SJCRH30 (cell line): Measurements from ENCODE around the gene KCNQ1OT1. TPM values are rescaled to one million over a fixed set of nuclear protein-coding genes. Genes with fewer than 3 reads are reported as not detected.

Experiments used
- DNase-seq, 2 experiments: peaks; one replicate each; pipeline ENCODE4 v3.0.0-alpha.2; 2015 to 2020
- H3K27ac ChIP-seq: fragments of 250-450 bp; sonication (Bioruptor Pico); 2 replicates; pipeline ENCODE4 v1.5.1; 2020; ENCODE audit warnings: mild to moderate bottlenecking, moderate library complexity
- H3K27me3 ChIP-seq: fragments of 250-450 bp; sonication (Bioruptor Pico); 2 replicates; pipeline ENCODE4 v1.5.1; 2020; ENCODE audit warnings: mild to moderate bottlenecking, moderate library complexity
- H3K36me3 ChIP-seq: fragments of 250-450 bp; sonication (Bioruptor Pico); 2 replicates; pipeline ENCODE4 v1.5.1; 2020; ENCODE audit warnings: mild to moderate bottlenecking, moderate library complexity
- H3K4me1 ChIP-seq: fragments of 250-450 bp; sonication (Bioruptor Pico); 2 replicates; pipeline ENCODE4 v1.5.1; 2020; ENCODE audit warnings: mild to moderate bottlenecking, moderate library complexity
- H3K4me3 ChIP-seq: fragments of 250-450 bp; sonication (Bioruptor Pico); 2 replicates; pipeline ENCODE4 v1.5.1; 2020; ENCODE audit warnings: mild to moderate bottlenecking, moderate library complexity
- H3K9me3 ChIP-seq: fragments of 250-450 bp; sonication (Bioruptor Pico); replicated peaks from 2 replicates; pipeline ENCODE4 v1.5.1; 2020; ENCODE audit warnings: mild to moderate bottlenecking, moderate library complexity
- total RNA-seq: library from RNA; depleted of rRNA; stranded (reverse); fragments of >200 nt; shearing (Covaris generic); gene quantifications from 2 replicates; pipeline ENCODE4 v1.2.3, GENCODE V29; 2014

Gene KCNQ1OT1
- total RNA-seq, 1 experiment from 2014 or later: 12.3 TPM

- no peak overlapping the region for H3K4me3 ChIP-seq
- H3K36me3 ChIP-seq: no peaks in the 10 kb centered on the region
- H3K9me3 ChIP-seq: no peaks in the 10 kb centered on the region
- peaks cover 22% of the 10 kb centered on the region for H3K4me1 ChIP-seq
- H3K27me3 ChIP-seq: no peaks in the 10 kb centered on the region
- DNase-seq: peak in 1 of 2 experiments; percentile 1
- H3K27ac ChIP-seq: no peak overlapping the region
These were observed 122.5 kb downstream of the KCNQ1OT1 start for GRCh38 chr11:2577031-2577990.

- no peak overlapping the region for H3K27ac ChIP-seq
- peaks cover 22% of the 10 kb centered on the region for H3K4me1 ChIP-seq
These were observed 123.2 kb downstream of the KCNQ1OT1 start for GRCh38 chr11:2576549-2576948.

GRCh38 chr11:2576111-2576510 is 123.7 kb downstream of the KCNQ1OT1 start:
- peaks cover 22% of the 10 kb centered on the region for H3K4me1 ChIP-seq
- no peaks in the 10 kb centered on the region for H3K36me3 ChIP-seq
- no peak overlapping the region for H3K27ac ChIP-seq
- no peaks in the 10 kb centered on the region for H3K9me3 ChIP-seq
- H3K27me3 ChIP-seq: no peaks in the 10 kb centered on the region
- no peak overlapping the region for H3K4me3 ChIP-seq
- DNase-seq: peak in 1 of 2 experiments; percentile 1

More at GRCh38 chr11:2576549-2576948, 123.2 kb downstream of the KCNQ1OT1 start:
- Histone ChIP-seq H3K36me3 (no peaks in the 10 kb centered on the region), H3K4me3 (no peak overlapping the region), H3K27me3 (no peaks in the 10 kb centered on the region), H3K9me3 (no peaks in the 10 kb centered on the region)
- peak in 1 of 2 experiments; percentile 1 for DNase-seq

GRCh38 chr11:2575591-2576051 is 124.2 kb downstream of the KCNQ1OT1 start:
- no peak for DNase-seq
- H3K4me1 ChIP-seq: peaks cover 22% of the 10 kb centered on the region
- peak overlapping the region; percentile 46 for H3K27ac ChIP-seq
- no peak overlapping the region for H3K4me3 ChIP-seq
- H3K36me3 ChIP-seq: no peaks in the 10 kb centered on the region
- H3K9me3 ChIP-seq: peaks cover 4% of the 10 kb centered on the region; the same call in 1 of the 2 replicates
- no peaks in the 10 kb centered on the region for H3K27me3 ChIP-seq

GRCh38 chr11:2574553-2575535 is 125.0 kb downstream of the KCNQ1OT1 start:
- peak; percentile 30 to 54 for DNase-seq
- H3K9me3 ChIP-seq: peaks cover 5% of the 10 kb centered on the region; the same call in 1 of the 2 replicates
- H3K4me3 ChIP-seq: no peak overlapping the region
- no peaks in the 10 kb centered on the region for H3K36me3 ChIP-seq
- peak overlapping the region; percentile 46 for H3K27ac ChIP-seq
- no peaks in the 10 kb centered on the region for H3K27me3 ChIP-seq
- H3K4me1 ChIP-seq: peaks cover 22% of the 10 kb centered on the region

GRCh38 chr11:2574043-2574552 is 125.7 kb downstream of the KCNQ1OT1 start:
- Histone ChIP-seq H3K4me1 (peaks cover 16% of the 10 kb centered on the region), H3K4me3 (no peak overlapping the region), H3K9me3 (peaks cover 5% of the 10 kb centered on the region; the same call in 1 of the 2 replicates), H3K27me3 (no peaks in the 10 kb centered on the region), H3K36me3 (no peaks in the 10 kb centered on the region), H3K27ac (no peak overlapping the region)
- DNase-seq: no peak

GRCh38 chr11:2573240-2574042 is 126.4 kb downstream of the KCNQ1OT1 start:
- H3K4me1 ChIP-seq: peaks cover 13% of the 10 kb centered on the region
- no peak overlapping the region for H3K4me3 ChIP-seq
- no peaks in the 10 kb centered on the region for H3K36me3 ChIP-seq
- DNase-seq: no peak
- H3K9me3 ChIP-seq: peaks cover 5% of the 10 kb centered on the region; the same call in 1 of the 2 replicates
- H3K27ac ChIP-seq: no peak overlapping the region
- no peaks in the 10 kb centered on the region for H3K27me3 ChIP-seq

GRCh38 chr11:2572491-2573239 is 127.1 kb downstream of the KCNQ1OT1 start:
- Histone ChIP-seq H3K27me3 (no peaks in the 10 kb centered on the region), H3K9me3 (peaks cover 5% of the 10 kb centered on the region; the same call in 1 of the 2 replicates), H3K27ac (no peak overlapping the region), H3K4me3 (no peak overlapping the region), H3K4me1 (peaks cover 13% of the 10 kb centered on the region), H3K36me3 (no peaks in the 10 kb centered on the region)
- no peak for DNase-seq

GRCh38 chr11:2571598-2572281 is 128.1 kb downstream of the KCNQ1OT1 start:
- DNase-seq: no peak
- Histone ChIP-seq H3K36me3 (no peaks in the 10 kb centered on the region), H3K4me1 (peaks cover 13% of the 10 kb centered on the region), H3K9me3 (peaks cover 5% of the 10 kb centered on the region; the same call in 1 of the 2 replicates), H3K27me3 (no peaks in the 10 kb centered on the region), H3K4me3 (no peak overlapping the region), H3K27ac (no peak overlapping the region)

GRCh38 chr11:2570841-2571597 is 128.8 kb downstream of the KCNQ1OT1 start:
- H3K4me1 ChIP-seq: peaks cover 13% of the 10 kb centered on the region
- DNase-seq: no peak
- H3K36me3 ChIP-seq: no peaks in the 10 kb centered on the region
- no peaks in the 10 kb centered on the region for H3K27me3 ChIP-seq
- peaks cover 5% of the 10 kb centered on the region; the same call in 1 of the 2 replicates for H3K9me3 ChIP-seq
- no peak overlapping the region for H3K27ac ChIP-seq
- no peak overlapping the region for H3K4me3 ChIP-seq

GRCh38 chr11:2570211-2570811 is 129.5 kb downstream of the KCNQ1OT1 start:
- H3K27ac ChIP-seq: no peak overlapping the region
- no peaks in the 10 kb centered on the region for H3K36me3 ChIP-seq
- H3K4me3 ChIP-seq: no peak overlapping the region
- no peaks in the 10 kb centered on the region for H3K27me3 ChIP-seq
- H3K4me1 ChIP-seq: peaks cover 7% of the 10 kb centered on the region
- peaks cover 5% of the 10 kb centered on the region; the same call in 1 of the 2 replicates for H3K9me3 ChIP-seq
- no peak for DNase-seq
